ENCODE results near the gene C1QTNF3.

DNA sequence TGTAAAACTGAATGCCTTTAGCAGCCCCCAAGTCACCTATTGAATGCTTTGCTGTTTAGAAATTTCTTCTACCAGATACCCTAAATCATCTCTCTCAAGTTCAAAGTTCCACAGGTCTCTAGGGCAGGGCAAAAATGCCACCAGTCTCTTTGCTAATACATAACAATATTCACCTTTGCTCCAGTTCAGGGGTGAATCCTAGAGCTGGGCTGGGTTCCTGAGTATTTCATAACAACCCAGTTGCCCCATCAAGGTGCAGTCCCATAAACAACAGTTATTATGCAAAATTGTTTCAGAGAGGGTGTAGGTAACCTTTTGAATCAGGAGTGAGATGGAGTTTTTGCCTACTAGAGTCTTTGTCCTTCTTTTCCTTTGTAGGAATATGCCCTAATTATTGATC lies 19.0 kb upstream of the C1QTNF3 start:
- TF ChIP-seq, protein P1, sequence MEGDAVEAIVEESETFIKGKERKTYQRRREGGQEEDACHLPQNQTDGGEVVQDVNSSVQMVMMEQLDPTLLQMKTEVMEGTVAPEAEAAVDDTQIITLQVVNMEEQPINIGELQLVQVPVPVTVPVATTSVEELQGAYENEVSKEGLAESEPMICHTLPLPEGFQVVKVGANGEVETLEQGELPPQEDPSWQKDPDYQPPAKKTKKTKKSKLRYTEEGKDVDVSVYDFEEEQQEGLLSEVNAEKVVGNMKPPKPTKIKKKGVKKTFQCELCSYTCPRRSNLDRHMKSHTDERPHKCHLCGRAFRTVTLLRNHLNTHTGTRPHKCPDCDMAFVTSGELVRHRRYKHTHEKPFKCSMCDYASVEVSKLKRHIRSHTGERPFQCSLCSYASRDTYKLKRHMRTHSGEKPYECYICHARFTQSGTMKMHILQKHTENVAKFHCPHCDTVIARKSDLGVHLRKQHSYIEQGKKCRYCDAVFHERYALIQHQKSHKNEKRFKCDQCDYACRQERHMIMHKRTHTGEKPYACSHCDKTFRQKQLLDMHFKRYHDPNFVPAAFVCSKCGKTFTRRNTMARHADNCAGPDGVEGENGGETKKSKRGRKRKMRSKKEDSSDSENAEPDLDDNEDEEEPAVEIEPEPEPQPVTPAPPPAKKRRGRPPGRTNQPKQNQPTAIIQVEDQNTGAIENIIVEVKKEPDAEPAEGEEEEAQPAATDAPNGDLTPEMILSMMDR (IDR thresholded peaks at IDR 0.05; ENCODE audit: low read depth, low read length, poor library complexity, severe bottlenecking) = no peak
- no peak for TF ChIP-seq EZH2phosphoT487 (IDR thresholded peaks at IDR 0.05; ENCODE audit: borderline replicate concordance, low read length)

Data from DOHH2 (cell line).